GM23248 (cell line): ENCODE results near the gene SMIM26.

Experiments
- EZH2 ChIP-seq: fragments of 200-600 bp; sonication (generic); IDR thresholded peaks from 2 replicates; pipeline ENCODE4 v1.6.1; 2018; ENCODE audit warnings: antibody characterized with exemption, mild to moderate bottlenecking; ENCODE audit not compliant: insufficient read depth, poor library complexity, severe bottlenecking
- EZH2phosphoT487 ChIP-seq: fragments of 200-600 bp; sonication (generic); IDR thresholded peaks from 2 replicates; pipeline ENCODE4 v1.6.1; 2018; ENCODE audit warnings: antibody characterized with exemption, moderate library complexity, mild to moderate bottlenecking, low read depth; ENCODE audit not compliant: insufficient read depth

DNA sequence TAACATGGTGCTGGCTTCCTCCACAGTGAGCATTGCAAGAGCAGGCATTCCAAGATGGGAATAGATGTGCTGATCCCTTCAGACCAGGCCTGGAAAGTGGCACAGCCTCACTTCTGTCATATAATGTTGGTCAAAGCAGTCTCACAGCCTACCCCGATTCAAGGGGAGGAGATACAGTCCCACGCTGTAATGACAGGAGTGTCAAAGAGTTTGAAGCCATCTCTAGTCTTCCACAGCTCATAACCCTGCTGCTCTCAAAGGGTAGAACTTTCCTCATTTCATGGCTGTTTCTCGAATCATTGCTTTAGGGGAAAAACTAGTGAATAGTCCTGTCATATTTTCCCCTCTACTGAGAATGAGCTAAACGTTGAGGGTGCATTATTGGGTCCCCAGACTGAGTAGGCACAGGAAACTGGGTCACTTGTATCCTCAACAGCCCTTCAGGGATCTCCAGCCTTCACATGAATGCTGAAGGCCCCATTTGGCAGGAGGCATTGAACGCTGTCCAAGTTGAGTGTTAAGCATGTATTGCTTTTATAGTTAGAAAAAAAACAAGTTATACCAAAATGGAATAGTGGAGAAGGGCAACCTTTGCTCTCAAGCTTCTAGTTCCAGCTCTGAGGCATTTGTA, 47.9 kb downstream of the SMIM26 start:
- no peak for TF ChIP-seq EZH2phosphoT487
- TF ChIP-seq EZH2, result no peak
